H1 (cell line): ENCODE data around the gene RFX3. TPM values are rescaled to one million over a fixed set of nuclear protein-coding genes. Genes with fewer than 3 reads are reported as not detected.

Experiments
- CTCF ChIA-PET: fragments of 300-600 bp; sonication (Branson Sonifier 250); formaldehyde crosslinking; loops from one replicate; lab custom pipeline; 2021; ENCODE audit not compliant: partially characterized antibody; lab: Charles Lee
- POLR2A ChIA-PET: fragments of 300-600 bp; sonication (Branson Sonifier 250); formaldehyde crosslinking; loops from one replicate; lab custom pipeline; 2021; ENCODE audit warnings: inconsistent platforms; ENCODE audit not compliant: partially characterized antibody; lab: Charles Lee
- DNase-seq, 2 experiments: peaks; one replicate each; pipeline versions ENCODE4 v3.0.0 to v3.0.0-alpha.2; 2010 to 2022; ENCODE audit warnings: low spot score in 2 of 2, low read depth in 1 of 2, mixed read lengths in 1 of 2
- FAIRE-seq: peaks from 2 replicates; lab custom pipeline; 2011; peaks lifted over from hg19 to GRCh38; lab: Jason Lieb, UNC
- H2AFZ ChIP-seq: 2 replicates; pipeline ENCODE4 v1.8.1; 2012; ENCODE audit warnings: low read length, inconsistent platforms
- H2AK5ac ChIP-seq: 2 replicates; pipeline ENCODE4 v1.6.1; 2013; ENCODE audit warnings: low read depth, low read length
- H2BK120ac ChIP-seq: replicated peaks from 2 replicates; pipeline ENCODE3; 2013; ENCODE audit warnings: low read depth, low read length, inconsistent platforms
- H2BK12ac ChIP-seq: 2 replicates; pipeline ENCODE4 v1.6.1; 2013; ENCODE audit warnings: low read depth, low read length
- H2BK15ac ChIP-seq: 2 replicates; pipeline ENCODE4 v1.6.1; 2013; ENCODE audit warnings: low read length
- H2BK20ac ChIP-seq: 2 replicates; pipeline ENCODE4 v1.6.1; 2013; ENCODE audit warnings: low read length
- H2BK5ac ChIP-seq: 2 replicates; pipeline ENCODE4 v1.6.1; 2013; ENCODE audit warnings: low read depth, low read length
- H3K14ac ChIP-seq: 2 replicates; pipeline ENCODE4 v1.6.1; 2013; ENCODE audit warnings: inconsistent platforms; ENCODE audit not compliant: insufficient read length
- H3K18ac ChIP-seq: 2 replicates; pipeline ENCODE4 v1.6.1; 2013; ENCODE audit warnings: low read length; ENCODE audit errors: extremely low read depth
- H3K23ac ChIP-seq: 2 replicates; pipeline ENCODE4 v1.6.1; 2013; ENCODE audit warnings: inconsistent platforms; ENCODE audit not compliant: insufficient read length
- H3K23me2 ChIP-seq: 2 replicates; pipeline ENCODE4 v1.6.1; 2013; ENCODE audit warnings: low read depth, low read length
- H3K27ac ChIP-seq: 2 replicates; pipeline ENCODE4 v1.6.1; 2011; ENCODE audit warnings: low read depth, low read length, inconsistent platforms
- H3K27me3 ChIP-seq, 4 experiments: replicated peaks in 1 of 4; 1 replicate in 1 of 4; 2 replicates in 3 of 4; pipeline versions ENCODE4 v1.6.1 to v1.8.1; 2011 to 2013; ENCODE audit warnings: low read length in 3 of 4, mild to moderate bottlenecking in 3 of 4, inconsistent platforms in 2 of 4, mixed read lengths in 2 of 4, moderate library complexity in 1 of 4; ENCODE audit not compliant: control insufficient read depth in 3 of 4, insufficient read depth in 3 of 4; ENCODE audit errors: extremely low read depth in 1 of 4
- H3K36me3 ChIP-seq, 4 experiments: 2 replicates each; pipeline versions ENCODE4 v1.6.1 to v1.8.1; 2011 to 2013; ENCODE audit warnings: mild to moderate bottlenecking in 4 of 4, low read length in 3 of 4, moderate library complexity in 2 of 4, control low read depth in 1 of 4, inconsistent platforms in 1 of 4; ENCODE audit not compliant: insufficient read depth in 4 of 4, control insufficient read depth in 2 of 4
- H3K4ac ChIP-seq: replicated peaks from 2 replicates; pipeline ENCODE3; 2013; ENCODE audit warnings: low read length, low read depth, mixed read lengths, inconsistent platforms; ENCODE audit not compliant: insufficient read length
- H3K4me1 ChIP-seq, 4 experiments: replicated peaks in 1 of 4; 1 replicate in 1 of 4; 2 replicates in 3 of 4; pipeline versions ENCODE4 v1.6.1 to v1.8.1; 2011 to 2013; ENCODE audit warnings: low read length in 3 of 4, inconsistent platforms in 2 of 4, mixed read lengths in 1 of 4; ENCODE audit not compliant: insufficient read depth in 4 of 4, control insufficient read depth in 3 of 4
- H3K4me2 ChIP-seq, 2 experiments: 2 replicates each; pipeline versions ENCODE4 v1.6.1 to v1.8.1; 2011 to 2013; ENCODE audit warnings: low read depth in 2 of 2, low read length in 2 of 2, control low read depth in 1 of 2, inconsistent platforms in 1 of 2, mild to moderate bottlenecking in 1 of 2; ENCODE audit not compliant: insufficient read depth in 1 of 2
- H3K4me3 ChIP-seq, 4 experiments: fragments of 200-600, 300-600 bp in 1 of 4; sonication (generic), shearing (Covaris generic), sonication (Bioruptor Twin) in 1 of 4; 2 replicates each; pipeline versions ENCODE4 v1.5.1 to v1.8.1; 2011 to 2016; ENCODE audit warnings: low read length in 4 of 4, low read depth in 3 of 4, control low read depth in 2 of 4, inconsistent platforms in 2 of 4, mild to moderate bottlenecking in 2 of 4, mixed read lengths in 1 of 4, moderate library complexity in 1 of 4; ENCODE audit not compliant: insufficient read depth in 2 of 4; ENCODE audit errors: extremely low read depth in 1 of 4
- H3K56ac ChIP-seq: replicated peaks from 2 replicates; pipeline ENCODE3; 2013; ENCODE audit warnings: low read depth, mild to moderate bottlenecking, mixed read lengths, low read length, inconsistent platforms; ENCODE audit not compliant: insufficient read length
- H3K79me1 ChIP-seq: 2 replicates; pipeline ENCODE4 v1.6.1; 2013; ENCODE audit warnings: low read depth, low read length, control low read depth
- H3K79me2 ChIP-seq, 2 experiments: 2 replicates each; pipeline versions ENCODE4 v1.6.1 to v1.8.1; 2012 to 2013; ENCODE audit warnings: low read length in 2 of 2, mild to moderate bottlenecking in 2 of 2, inconsistent platforms in 1 of 2; ENCODE audit not compliant: insufficient read depth in 2 of 2, control insufficient read depth in 1 of 2
- H3K9ac ChIP-seq, 4 experiments: replicated peaks in 1 of 4; 1 replicate in 1 of 4; 2 replicates in 3 of 4; pipeline versions ENCODE4 v1.6.1 to v1.8.1; 2011 to 2013; ENCODE audit warnings: low read depth in 3 of 4, low read length in 3 of 4, control low read depth in 2 of 4, mild to moderate bottlenecking in 2 of 4, moderate library complexity in 2 of 4, inconsistent platforms in 1 of 4; ENCODE audit errors: extremely low read depth in 1 of 4
- H3K9me3 ChIP-seq, 2 experiments: 2 replicates each; pipeline versions ENCODE4 v1.6.1 to v1.8.1; 2012 to 2013; ENCODE audit warnings: mild to moderate bottlenecking in 2 of 2, moderate library complexity in 2 of 2, control low read depth in 1 of 2, inconsistent platforms in 1 of 2, low read depth in 1 of 2, low read length in 1 of 2, mixed read lengths in 1 of 2; ENCODE audit not compliant: insufficient read depth in 2 of 2
- H4K20me1 ChIP-seq, 2 experiments: replicated peaks in 1 of 2; 2 replicates each; pipeline versions ENCODE3 to v1.8.1; 2011 to 2013; ENCODE audit warnings: inconsistent platforms in 2 of 2, low read length in 2 of 2, mild to moderate bottlenecking in 1 of 2; ENCODE audit not compliant: insufficient read depth in 2 of 2, control insufficient read depth in 1 of 2
- H4K5ac ChIP-seq: 2 replicates; pipeline ENCODE4 v1.6.1; 2013; ENCODE audit warnings: low read length, low read depth, mixed read lengths, inconsistent platforms; ENCODE audit not compliant: insufficient read length
- H4K8ac ChIP-seq: 2 replicates; pipeline ENCODE4 v1.8.0; 2013; ENCODE audit warnings: mild to moderate bottlenecking, moderate library complexity, low read length, inconsistent platforms; ENCODE audit not compliant: insufficient read depth; ENCODE audit errors: extremely low read depth
- H4K91ac ChIP-seq: replicated peaks from 2 replicates; pipeline ENCODE3; 2013; ENCODE audit warnings: low read length, mixed read lengths, inconsistent platforms; ENCODE audit not compliant: insufficient read length
- BACH1 ChIP-seq: IDR thresholded peaks from 2 replicates; pipeline ENCODE4 v1.6.1; 2012; ENCODE audit warnings: low read length, improper control_type of control experiment
- BRCA1 ChIP-seq: IDR thresholded peaks from 2 replicates; pipeline ENCODE4 v1.6.1; 2012; ENCODE audit warnings: low read depth, low read length, improper control_type of control experiment
- CTCF ChIP-seq, 3 experiments: IDR thresholded peaks; 1 replicate in 2 of 3; 2 replicates in 1 of 3; pipeline versions ENCODE4 v1.5.1 to v1.6.1; 2011; ENCODE audit warnings: low read length in 3 of 3, mild to moderate bottlenecking in 3 of 3, inconsistent platforms in 2 of 3, low read depth in 1 of 3, moderate library complexity in 1 of 3; ENCODE audit not compliant: insufficient read depth in 1 of 3; ENCODE audit errors: control extremely low read depth in 1 of 3
- EZH2 ChIP-seq: fragments of 200-600 bp; sonication (generic); IDR thresholded peaks from 2 replicates; pipeline ENCODE4 v1.7.1; 2012; ENCODE audit warnings: low read depth, mild to moderate bottlenecking, moderate library complexity, low read length, inconsistent platforms; ENCODE audit not compliant: severe bottlenecking
- KDM4A ChIP-seq: IDR thresholded peaks from one replicate; pipeline ENCODE4 v1.7.1; 2012; ENCODE audit warnings: low read depth, mild to moderate bottlenecking, moderate library complexity, low read length, inconsistent platforms; ENCODE audit not compliant: severe bottlenecking
- KDM5A ChIP-seq: fragments of 200-600 bp; IDR thresholded peaks from 2 replicates; pipeline ENCODE4 v1.7.1; 2012; ENCODE audit warnings: mild to moderate bottlenecking, low read length, inconsistent platforms, mixed read lengths
- MAFK ChIP-seq: IDR thresholded peaks from 2 replicates; pipeline ENCODE4 v1.6.1; 2012; ENCODE audit warnings: low read depth, mild to moderate bottlenecking, improper control_type of control experiment, low read length
- PHF8 ChIP-seq: fragments of 200-600 bp; sonication (generic); conservative IDR thresholded peaks from 2 replicates; pipeline ENCODE4 v1.7.1; 2012; ENCODE audit warnings: low read depth, mild to moderate bottlenecking, inconsistent platforms, low read length, moderate library complexity
- POLR2A ChIP-seq, 2 experiments: IDR thresholded peaks; 1 replicate in 1 of 2; 2 replicates in 1 of 2; pipeline ENCODE4 v1.6.1; 2011; ENCODE audit warnings: low read depth in 2 of 2, low read length in 2 of 2, mild to moderate bottlenecking in 2 of 2; ENCODE audit errors: control extremely low read depth in 1 of 2
- POU5F1 ChIP-seq: IDR thresholded peaks from 2 replicates; pipeline ENCODE4 v1.6.1; 2011; ENCODE audit warnings: low read depth, mild to moderate bottlenecking, low read length, moderate library complexity
- RFX5 ChIP-seq: IDR thresholded peaks from 2 replicates; pipeline ENCODE4 v1.6.1; 2011; ENCODE audit warnings: low read depth, low read length, improper control_type of control experiment, borderline replicate concordance
- SIN3A ChIP-seq, 2 experiments: IDR thresholded peaks in 1 of 2; conservative IDR thresholded peaks in 1 of 2; 2 replicates each; pipeline ENCODE4 v1.6.1; 2011 to 2012; ENCODE audit warnings: low read length in 2 of 2, improper control_type of control experiment in 1 of 2, low read depth in 1 of 2, mild to moderate bottlenecking in 1 of 2
- SP4 ChIP-seq: IDR thresholded peaks from 2 replicates; pipeline ENCODE4 v1.6.1; 2012; ENCODE audit warnings: low read length, inconsistent platforms
- YY1 ChIP-seq: IDR thresholded peaks from 2 replicates; pipeline ENCODE4 v1.6.1; 2011; ENCODE audit warnings: low read depth, mild to moderate bottlenecking, low read length
- polyA plus RNA-seq, 7 experiments: library from polyadenylated mRNA; depleted of rRNA in 3 of 7; stranded (reverse) in 5 of 7; unstranded in 2 of 7; fragments of >200 nt in 5 of 7; fragments of 200-250 nt in 2 of 7; gene quantifications; 1 replicate in 5 of 7; 2 replicates in 1 of 7; 4 replicates in 1 of 7; pipeline versions ENCODE4 v1.2.1 to v1.2.3, GENCODE V29; 2011 to 2013; ENCODE audit warnings: missing spikeins in 2 of 7, mixed read lengths in 2 of 7
- total RNA-seq: library from RNA; stranded (reverse); fragmentation: NEBNext Ultra II Directional; extraction: Animal tissue kit (Norgen Biotek cat#: 25700); gene quantifications from 2 replicates; pipeline ENCODE4 v1.2.1, GENCODE V29; 2021

The RFX3 gene
- total and polyA plus RNA-seq, 2 of the 8 experiments (the other 6 are each of a cell fraction or from before 2014, with no cell fraction given): 4.9 to 22.6 TPM

GRCh38 chr9:3360245-3360644, 165.6 kb downstream of the RFX3 start:
- Histone ChIP-seq H3K9ac (no peak overlapping the region), H2BK12ac (no peak overlapping the region), H3K27ac (no peak overlapping the region), H2BK120ac (no peak overlapping the region), H4K91ac (no peak overlapping the region), H4K20me1 (no peaks in the 10 kb centered on the region), H3K4me3 (no peak overlapping the region), H3K36me3 (no peaks in the 10 kb centered on the region), H3K79me1 (no peaks in the 10 kb centered on the region), H3K4me1 (peaks cover 0 to 6% (median 1%) of the 10 kb centered on the region in 4 experiments; a peak in 1 of 7 replicates), H3K14ac (no peak overlapping the region), H3K4ac (no peak overlapping the region), H3K4me2 (no peak overlapping the region), H2AK5ac (no peak overlapping the region), H3K18ac (no peak overlapping the region), H3K79me2 (no peaks in the 10 kb centered on the region; a peak in 1 of 4 replicates), H2BK15ac (no peak overlapping the region), H2AFZ (no peak overlapping the region), H2BK5ac (no peak overlapping the region), H3K27me3 (no peaks in the 10 kb centered on the region), H3K23ac (no peak overlapping the region), H4K5ac (no peak overlapping the region), H3K23me2 (no peaks in the 10 kb centered on the region; the same call in 1 of the 2 replicates), H2BK20ac (no peak overlapping the region), H3K56ac (no peak overlapping the region), H3K9me3 (no peaks in the 10 kb centered on the region; a peak in 1 of 4 replicates), H4K8ac (no peak overlapping the region)
- ChIA-PET POLR2A (no interaction called here), CTCF (no interaction called here)
- DNase-seq: no peak
- no peak for FAIRE-seq
- TF ChIP-seq EZH2 (no peak), BRCA1 (no peak), KDM5A (no peak), YY1 (no peak), SP4 (no peak), SIN3A (conservative IDR thresholded peaks at IDR 0.05 in 1 of 2, IDR thresholded peaks at IDR 0.05 in 1 of 2; ENCODE audit: low read depth in 1 of 2, low read length in 2 of 2) (no peak), BACH1 (no peak), CTCF (IDR thresholded peaks at IDR 0.05; ENCODE audit: control extremely low read depth in 1 of 3, insufficient read depth in 1 of 3, low read depth in 1 of 3, low read length in 3 of 3) (no peak), KDM4A (no peak), PHF8 (no peak), MAFK (no peak), RFX5 (no peak), POU5F1 (no peak), POLR2A (IDR thresholded peaks at IDR 0.05; ENCODE audit: control extremely low read depth in 1 of 2, low read depth in 2 of 2, low read length in 2 of 2) (no peak)
